GM23338 (cell line): ENCODE results near the gene ATP6V0C. TPM values are rescaled to one million over a fixed set of nuclear protein-coding genes. Genes with fewer than 3 reads are reported as not detected.
A peak's percentile ranks its signal among the peaks of the same experiment; 100 is the strongest.

Experiments
- ATAC-seq: fragments of 200-7000 bp; cut with Tn5 transposase; 3 replicates; pipeline ENCODE4 v1.9.1; 2020
- DNase-seq: peaks from one replicate; pipeline ENCODE4 v3.0.0-alpha.2; 2015; ENCODE audit warnings: low spot score
- H2AFZ ChIP-seq: fragments of 200-600 bp; sonication (generic); 2 replicates; pipeline ENCODE4 v1.8.0; 2016; ENCODE audit warnings: antibody characterized with exemption, mild to moderate bottlenecking, moderate library complexity
- H3F3A ChIP-seq: fragments of 200-600 bp; sonication (generic); replicated peaks from 2 replicates; pipeline ENCODE4 v1.8.0; 2017; ENCODE audit warnings: antibody characterized with exemption, mixed run types, low read depth
- H3K27ac ChIP-seq: fragments of 200-600 bp; sonication (generic); 2 replicates; pipeline ENCODE4 v1.6.1; 2016; ENCODE audit warnings: low read depth
- H3K27me3 ChIP-seq: fragments of 200-600 bp; sonication (generic); 2 replicates; pipeline ENCODE4 v1.8.0; 2016; ENCODE audit warnings: mild to moderate bottlenecking, mixed run types, moderate library complexity; ENCODE audit not compliant: insufficient read depth
- H3K36me3 ChIP-seq: fragments of 200-600 bp; sonication (generic); 2 replicates; pipeline ENCODE4 v1.8.0; 2016; ENCODE audit warnings: mild to moderate bottlenecking; ENCODE audit not compliant: insufficient read depth
- H3K4me1 ChIP-seq: fragments of 200-600 bp; sonication (generic); 2 replicates; pipeline ENCODE4 v1.8.0; 2016; ENCODE audit warnings: mild to moderate bottlenecking, moderate library complexity; ENCODE audit not compliant: insufficient read depth
- H3K4me2 ChIP-seq: fragments of 200-600 bp; sonication (generic); 2 replicates; pipeline ENCODE4 v1.7.1; 2017; ENCODE audit warnings: mixed run types
- H3K4me3 ChIP-seq: fragments of 200-600 bp; sonication (generic); 2 replicates; pipeline ENCODE4 v1.6.1; 2016; ENCODE audit warnings: mixed run types
- H3K79me2 ChIP-seq: fragments of 200-600 bp; sonication (generic); replicated peaks from 2 replicates; pipeline ENCODE4 v1.8.0; 2017; ENCODE audit warnings: mild to moderate bottlenecking; ENCODE audit not compliant: insufficient read depth
- H3K9me2 ChIP-seq: fragments of 200-600 bp; sonication (generic); 2 replicates; pipeline ENCODE4 v1.8.0; 2017; ENCODE audit not compliant: insufficient read depth
- H4K20me1 ChIP-seq: fragments of 200-600 bp; sonication (generic); replicated peaks from 2 replicates; pipeline ENCODE4 v1.8.0; 2017; ENCODE audit warnings: mild to moderate bottlenecking; ENCODE audit not compliant: insufficient read depth
- H3K27ac Mint-ChIP-seq: 2 replicates; pipeline ENCODE4 v1.8.0; 2020; ENCODE audit warnings: inconsistent platforms, mild to moderate bottlenecking, moderate library complexity, mixed read lengths
- H3K27me3 Mint-ChIP-seq: 3 replicates; pipeline ENCODE4 v1.8.0; 2022; ENCODE audit warnings: low read depth, mild to moderate bottlenecking, moderate library complexity, mixed read lengths, inconsistent platforms; ENCODE audit not compliant: insufficient read depth, poor library complexity
- H3K36me3 Mint-ChIP-seq: 3 replicates; pipeline ENCODE4 v1.8.0; 2021; ENCODE audit warnings: low read depth, mild to moderate bottlenecking, inconsistent platforms, moderate library complexity, mixed read lengths
- H3K4me1 Mint-ChIP-seq: 3 replicates; pipeline ENCODE4 v1.8.0; 2020; ENCODE audit warnings: mild to moderate bottlenecking, inconsistent platforms, mixed read lengths
- H3K4me3 Mint-ChIP-seq: 3 replicates; pipeline ENCODE4 v1.8.0; 2021; ENCODE audit warnings: moderate library complexity, mild to moderate bottlenecking, inconsistent platforms, mixed read lengths
- H3K9me3 Mint-ChIP-seq: 3 replicates; pipeline ENCODE4 v1.8.0; 2020; ENCODE audit warnings: moderate library complexity, mild to moderate bottlenecking, inconsistent platforms, mixed read lengths
- CREB1 ChIP-seq: fragments of 250-450 bp; sonication (Bioruptor Pico); IDR thresholded peaks from 2 replicates; pipeline ENCODE4 v1.5.0; 2020; ENCODE audit warnings: low read depth, mild to moderate bottlenecking, moderate library complexity
- POLR2AphosphoS5 ChIP-seq: IDR thresholded peaks from 2 replicates; pipeline ENCODE4 v1.6.1; 2016; ENCODE audit warnings: antibody characterized with exemption, low read depth
- REST ChIP-seq: IDR thresholded peaks from one replicate; pipeline ENCODE4 v1.6.1; 2018; ENCODE audit warnings: antibody characterized with exemption; ENCODE audit not compliant: unreplicated experiment
- ZNF114 ChIP-seq: fragments of 250-450 bp; sonication (Bioruptor Pico); IDR thresholded peaks from 2 replicates; pipeline ENCODE4 v1.5.0; 2020; ENCODE audit warnings: mild to moderate bottlenecking, moderate library complexity
- polyA plus RNA-seq: library from polyadenylated mRNA; unstranded; fragments of >200 nt; fragmentation: Nextera tagmentation; extraction: Ambion mirVana; gene quantifications from 2 replicates; pipeline ENCODE4 v1.2.1, GENCODE V29; 2016
- total RNA-seq: library from RNA; depleted of rRNA; stranded (reverse); fragments of >200 nt; shearing (Covaris generic); gene quantifications from 2 replicates; pipeline ENCODE4 v1.2.3, GENCODE V29; 2014
- TF ChIP-seq, protein P1 (sequence below): fragments of 250-450 bp; sonication (Bioruptor Pico); IDR thresholded peaks from 2 replicates; pipeline ENCODE4 v1.5.0; 2020; ENCODE audit warnings: mild to moderate bottlenecking, moderate library complexity

ATP6V0C gene
- total and polyA plus RNA-seq, 2 experiments from 2014 or later, result 98.2 to 162 TPM

DNA sequence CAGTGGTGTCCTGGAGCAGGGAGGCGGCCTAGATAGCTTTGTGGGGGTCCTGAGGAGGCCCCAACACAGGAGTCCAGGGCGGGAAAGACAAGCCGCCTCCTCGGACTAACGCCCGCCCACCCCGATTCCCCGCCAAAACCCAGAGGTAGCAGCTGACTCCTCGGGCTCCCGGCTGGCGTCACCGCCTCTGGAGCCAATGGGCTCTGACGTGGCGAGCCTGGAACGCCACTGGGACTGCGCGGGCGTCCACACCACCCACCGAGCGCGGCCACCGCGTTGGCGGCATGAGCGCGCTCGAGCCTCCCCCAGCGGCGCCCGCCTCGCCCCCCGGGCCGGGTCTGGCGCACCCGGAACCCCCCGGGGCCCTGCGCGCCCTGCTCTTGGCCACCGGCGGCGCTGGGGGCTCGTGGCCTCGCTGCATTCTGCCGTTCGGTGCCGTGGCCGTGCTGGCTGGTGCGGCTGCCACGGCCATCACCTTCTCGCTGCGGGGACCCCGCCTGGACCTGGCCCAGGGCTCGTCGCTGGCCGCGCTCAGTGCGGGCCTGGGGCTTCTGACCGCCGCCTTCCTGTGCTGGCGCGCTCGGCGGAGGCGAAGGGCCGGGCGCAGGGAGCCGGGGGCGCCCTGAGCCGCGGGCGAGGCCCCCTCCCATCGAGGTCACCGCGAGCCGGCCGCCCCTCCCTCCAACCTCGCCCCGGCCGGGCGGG lies 46.1 kb upstream of the ATP6V0C start:
- peak overlapping the region; percentile 95 for H3K4me2 ChIP-seq
- peak overlapping the region; percentile 69 for H3K4me3 Mint-ChIP-seq
- peak overlapping the region; percentile 71 for H3K4me3 ChIP-seq
- no peak overlapping the region for H3K27ac ChIP-seq
- peaks cover 41% of the 10 kb centered on the region for H3K27me3 Mint-ChIP-seq
- H3K36me3 ChIP-seq, result no peaks in the 10 kb centered on the region
- H3K4me1 Mint-ChIP-seq, result peaks cover 12% of the 10 kb centered on the region
- no peaks in the 10 kb centered on the region; the same call in 1 of the 2 replicates for H4K20me1 ChIP-seq
- H3F3A ChIP-seq, result peaks cover 21% of the 10 kb centered on the region
- TF ChIP-seq CREB1 (CRISPR knock-in tag) (peak; percentile 73), ZNF114 (CRISPR knock-in tag) (no peak), POLR2AphosphoS5 (peak; percentile 50), REST (no peak)
- TF ChIP-seq, protein P1, sequence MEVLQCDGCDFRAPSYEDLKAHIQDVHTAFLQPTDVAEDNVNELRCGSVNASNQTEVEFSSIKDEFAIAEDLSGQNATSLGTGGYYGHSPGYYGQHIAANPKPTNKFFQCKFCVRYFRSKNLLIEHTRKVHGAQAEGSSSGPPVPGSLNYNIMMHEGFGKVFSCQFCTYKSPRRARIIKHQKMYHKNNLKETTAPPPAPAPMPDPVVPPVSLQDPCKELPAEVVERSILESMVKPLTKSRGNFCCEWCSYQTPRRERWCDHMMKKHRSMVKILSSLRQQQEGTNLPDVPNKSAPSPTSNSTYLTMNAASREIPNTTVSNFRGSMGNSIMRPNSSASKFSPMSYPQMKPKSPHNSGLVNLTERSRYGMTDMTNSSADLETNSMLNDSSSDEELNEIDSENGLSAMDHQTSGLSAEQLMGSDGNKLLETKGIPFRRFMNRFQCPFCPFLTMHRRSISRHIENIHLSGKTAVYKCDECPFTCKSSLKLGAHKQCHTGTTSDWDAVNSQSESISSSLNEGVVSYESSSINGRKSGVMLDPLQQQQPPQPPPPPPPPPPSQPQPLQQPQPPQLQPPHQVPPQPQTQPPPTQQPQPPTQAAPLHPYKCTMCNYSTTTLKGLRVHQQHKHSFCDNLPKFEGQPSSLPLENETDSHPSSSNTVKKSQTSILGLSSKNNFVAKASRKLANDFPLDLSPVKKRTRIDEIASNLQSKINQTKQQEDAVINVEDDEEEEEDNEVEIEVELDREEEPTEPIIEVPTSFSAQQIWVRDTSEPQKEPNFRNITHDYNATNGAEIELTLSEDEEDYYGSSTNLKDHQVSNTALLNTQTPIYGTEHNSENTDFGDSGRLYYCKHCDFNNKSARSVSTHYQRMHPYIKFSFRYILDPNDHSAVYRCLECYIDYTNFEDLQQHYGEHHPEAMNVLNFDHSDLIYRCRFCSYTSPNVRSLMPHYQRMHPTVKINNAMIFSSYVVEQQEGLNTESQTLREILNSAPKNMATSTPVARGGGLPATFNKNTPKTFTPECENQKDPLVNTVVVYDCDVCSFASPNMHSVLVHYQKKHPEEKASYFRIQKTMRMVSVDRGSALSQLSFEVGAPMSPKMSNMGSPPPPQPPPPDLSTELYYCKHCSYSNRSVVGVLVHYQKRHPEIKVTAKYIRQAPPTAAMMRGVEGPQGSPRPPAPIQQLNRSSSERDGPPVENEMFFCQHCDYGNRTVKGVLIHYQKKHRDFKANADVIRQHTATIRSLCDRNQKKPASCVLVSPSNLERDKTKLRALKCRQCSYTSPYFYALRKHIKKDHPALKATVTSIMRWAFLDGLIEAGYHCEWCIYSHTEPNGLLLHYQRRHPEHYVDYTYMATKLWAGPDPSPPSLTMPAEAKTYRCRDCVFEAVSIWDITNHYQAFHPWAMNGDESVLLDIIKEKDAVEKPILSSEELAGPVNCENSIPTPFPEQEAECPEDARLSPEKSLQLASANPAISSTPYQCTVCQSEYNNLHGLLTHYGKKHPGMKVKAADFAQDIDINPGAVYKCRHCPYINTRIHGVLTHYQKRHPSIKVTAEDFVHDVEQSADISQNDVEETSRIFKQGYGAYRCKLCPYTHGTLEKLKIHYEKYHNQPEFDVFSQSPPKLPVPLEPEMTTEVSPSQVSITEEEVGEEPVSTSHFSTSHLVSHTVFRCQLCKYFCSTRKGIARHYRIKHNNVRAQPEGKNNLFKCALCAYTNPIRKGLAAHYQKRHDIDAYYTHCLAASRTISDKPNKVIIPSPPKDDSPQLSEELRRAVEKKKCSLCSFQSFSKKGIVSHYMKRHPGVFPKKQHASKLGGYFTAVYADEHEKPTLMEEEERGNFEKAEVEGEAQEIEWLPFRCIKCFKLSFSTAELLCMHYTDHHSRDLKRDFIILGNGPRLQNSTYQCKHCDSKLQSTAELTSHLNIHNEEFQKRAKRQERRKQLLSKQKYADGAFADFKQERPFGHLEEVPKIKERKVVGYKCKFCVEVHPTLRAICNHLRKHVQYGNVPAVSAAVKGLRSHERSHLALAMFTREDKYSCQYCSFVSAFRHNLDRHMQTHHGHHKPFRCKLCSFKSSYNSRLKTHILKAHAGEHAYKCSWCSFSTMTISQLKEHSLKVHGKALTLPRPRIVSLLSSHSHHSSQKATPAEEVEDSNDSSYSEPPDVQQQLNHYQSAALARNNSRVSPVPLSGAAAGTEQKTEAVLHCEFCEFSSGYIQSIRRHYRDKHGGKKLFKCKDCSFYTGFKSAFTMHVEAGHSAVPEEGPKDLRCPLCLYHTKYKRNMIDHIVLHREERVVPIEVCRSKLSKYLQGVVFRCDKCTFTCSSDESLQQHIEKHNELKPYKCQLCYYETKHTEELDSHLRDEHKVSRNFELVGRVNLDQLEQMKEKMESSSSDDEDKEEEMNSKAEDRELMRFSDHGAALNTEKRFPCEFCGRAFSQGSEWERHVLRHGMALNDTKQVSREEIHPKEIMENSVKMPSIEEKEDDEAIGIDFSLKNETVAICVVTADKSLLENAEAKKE, result no peak
- DNase-seq (peak; percentile 83), ATAC-seq (peak; percentile 41)
- H3K9me3 Mint-ChIP-seq, result no peaks in the 10 kb centered on the region
- H2AFZ ChIP-seq, result no peak overlapping the region
- no peaks in the 10 kb centered on the region for H3K9me2 ChIP-seq
- no peak overlapping the region for H3K27ac Mint-ChIP-seq
- H3K4me1 ChIP-seq, result peaks cover 15% of the 10 kb centered on the region
- no peaks in the 10 kb centered on the region for H3K79me2 ChIP-seq
- peaks cover 10% of the 10 kb centered on the region for H3K36me3 Mint-ChIP-seq
- H3K27me3 ChIP-seq, result peaks cover 48% of the 10 kb centered on the region
